Measurements from ENCODE around the gene GALNS.
"Not testable (repeated sequence)": the region's sequence is repeated elsewhere in the genome, so short reads cannot be mapped to it uniquely, and the experiment has no call there.

Gene GALNS

GRCh38 chr16:88792078-88792550 lies 64.6 kb downstream of the GALNS start:
- Histone ChIP-seq H3K27ac (ENCODE audit: insufficient read depth, low read depth, low read length, poor library complexity, severe bottlenecking) (no peak overlapping the region), H3K27me3 (ENCODE audit: control insufficient read depth, insufficient read depth, low read length, poor library complexity, severe bottlenecking) (peaks cover 4% of the 10 kb centered on the region), H3K9me3 (ENCODE audit: control insufficient read depth, low read length) (no peaks in the 10 kb centered on the region), H3K4me1 (ENCODE audit: control insufficient read depth, insufficient read depth, low read length) (peaks cover 19% of the 10 kb centered on the region), H3K4me3 (ENCODE audit: insufficient read depth, low read depth, low read length) (no peak overlapping the region), H3K36me3 (ENCODE audit: control insufficient read depth, insufficient read depth, low read length) (no peaks in the 10 kb centered on the region)
- 80 to 85% methylated on average over 13 of the region's 13 CpGs for WGBS, 2 experiments

- peaks cover 10% of the 10 kb centered on the region for H3K27me3 ChIP-seq (ENCODE audit: control insufficient read depth, insufficient read depth, low read length, poor library complexity, severe bottlenecking)
- WGBS, 2 experiments = 45 to 47% methylated on average over 22 to 23 of the region's 24 CpGs
- H3K9me3 ChIP-seq (ENCODE audit: control insufficient read depth, low read length) = no peaks in the 10 kb centered on the region
- H3K27ac ChIP-seq (ENCODE audit: insufficient read depth, low read depth, low read length, poor library complexity, severe bottlenecking) = no peak overlapping the region
- H3K36me3 ChIP-seq (ENCODE audit: control insufficient read depth, insufficient read depth, low read length) = no peaks in the 10 kb centered on the region
- H3K4me3 ChIP-seq (ENCODE audit: insufficient read depth, low read depth, low read length) = no peak overlapping the region
- peaks cover 19% of the 10 kb centered on the region for H3K4me1 ChIP-seq (ENCODE audit: control insufficient read depth, insufficient read depth, low read length)
These were observed 66.2 kb downstream of the GALNS start for GRCh38 chr16:88790312-88791211.

- Histone ChIP-seq H3K36me3 (ENCODE audit: control insufficient read depth, insufficient read depth, low read length) (no peaks in the 10 kb centered on the region), H3K27ac (ENCODE audit: insufficient read depth, low read depth, low read length, poor library complexity, severe bottlenecking) (no peak overlapping the region)
- WGBS, 2 experiments = 82% methylated on average over 7 of the region's 7 CpGs
These were observed 67.2 kb downstream of the GALNS start for GRCh38 chr16:88789594-88789993.

GRCh38 chr16:88788749-88789148 lies 68.0 kb downstream of the GALNS start:
- H3K27me3 ChIP-seq (ENCODE audit: control insufficient read depth, insufficient read depth, low read length, poor library complexity, severe bottlenecking) = peaks cover 29% of the 10 kb centered on the region
- H3K4me3 ChIP-seq (ENCODE audit: insufficient read depth, low read depth, low read length); H3K27ac ChIP-seq (ENCODE audit: insufficient read depth, low read depth, low read length, poor library complexity, severe bottlenecking); H3K9me3 ChIP-seq (ENCODE audit: control insufficient read depth, low read length); H3K36me3 ChIP-seq (ENCODE audit: control insufficient read depth, insufficient read depth, low read length): not testable (repeated sequence)
- peaks cover 23% of the 10 kb centered on the region for H3K4me1 ChIP-seq (ENCODE audit: control insufficient read depth, insufficient read depth, low read length)
- 89 to 96% methylated on average over 8 of the region's 8 CpGs for WGBS, 2 experiments

More at GRCh38 chr16:88789594-88789993, 67.2 kb downstream of the GALNS start:
- Histone ChIP-seq H3K27me3 (ENCODE audit: control insufficient read depth, insufficient read depth, low read length, poor library complexity, severe bottlenecking) (peaks cover 20% of the 10 kb centered on the region), H3K9me3 (ENCODE audit: control insufficient read depth, low read length) (no peaks in the 10 kb centered on the region), H3K4me1 (ENCODE audit: control insufficient read depth, insufficient read depth, low read length) (peaks cover 19% of the 10 kb centered on the region), H3K4me3 (ENCODE audit: insufficient read depth, low read depth, low read length) (no peak overlapping the region)

GRCh38 chr16:88787579-88788314 lies 69.0 kb downstream of the GALNS start:
- 92 to 93% methylated on average over 11 of the region's 11 CpGs for WGBS, 2 experiments
- H3K27me3 ChIP-seq (ENCODE audit: control insufficient read depth, insufficient read depth, low read length, poor library complexity, severe bottlenecking) = peaks cover 38% of the 10 kb centered on the region
- peaks cover 22% of the 10 kb centered on the region for H3K4me1 ChIP-seq (ENCODE audit: control insufficient read depth, insufficient read depth, low read length)
- no peaks in the 10 kb centered on the region for H3K36me3 ChIP-seq (ENCODE audit: control insufficient read depth, insufficient read depth, low read length)
- no peak overlapping the region for H3K4me3 ChIP-seq (ENCODE audit: insufficient read depth, low read depth, low read length)
- H3K9me3 ChIP-seq (ENCODE audit: control insufficient read depth, low read length) = no peaks in the 10 kb centered on the region
- no peak overlapping the region for H3K27ac ChIP-seq (ENCODE audit: insufficient read depth, low read depth, low read length, poor library complexity, severe bottlenecking)

- no peaks in the 10 kb centered on the region for H3K9me3 ChIP-seq (ENCODE audit: control insufficient read depth, low read length)
- H3K4me3 ChIP-seq (ENCODE audit: insufficient read depth, low read depth, low read length) = peak within 1 kb of the TSS; percentile 32
- peaks cover 5% of the 10 kb centered on the region for H3K4me1 ChIP-seq (ENCODE audit: control insufficient read depth, insufficient read depth, low read length)
- H3K27ac ChIP-seq (ENCODE audit: insufficient read depth, low read depth, low read length, poor library complexity, severe bottlenecking) = no peak within 1 kb of the TSS
- no peaks in the 10 kb centered on the region for H3K36me3 ChIP-seq (ENCODE audit: control insufficient read depth, insufficient read depth, low read length)
- peaks cover 43% of the 10 kb centered on the region for H3K27me3 ChIP-seq (ENCODE audit: control insufficient read depth, insufficient read depth, low read length, poor library complexity, severe bottlenecking)
- WGBS, 2 experiments = 8 to 9% methylated on average over 110 of the region's 110 CpGs
These were observed 71.4 kb downstream of the GALNS start, which contains the start of gene PIEZO1 for GRCh38 chr16:88785106-88785924. Gene PIEZO1 (minus strand): TSS chr16:88785220. CDS start chr16:88784964, 256 bp downstream.

- WGBS, 2 experiments = 1% methylated on average over 32 of the region's 32 CpGs
- Histone ChIP-seq H3K4me1 (ENCODE audit: control insufficient read depth, insufficient read depth, low read length) (peaks cover 4% of the 10 kb centered on the region), H3K27ac (ENCODE audit: insufficient read depth, low read depth, low read length, poor library complexity, severe bottlenecking) (no peak overlapping the region), H3K36me3 (ENCODE audit: control insufficient read depth, insufficient read depth, low read length) (no peaks in the 10 kb centered on the region), H3K4me3 (ENCODE audit: insufficient read depth, low read depth, low read length) (peak overlapping the region; percentile 32), H3K27me3 (ENCODE audit: control insufficient read depth, insufficient read depth, low read length, poor library complexity, severe bottlenecking) (peaks cover 43% of the 10 kb centered on the region), H3K9me3 (ENCODE audit: control insufficient read depth, low read length) (no peaks in the 10 kb centered on the region)
These were observed 72.0 kb downstream of the GALNS start for GRCh38 chr16:88784856-88785105.

- H3K9me3 ChIP-seq (ENCODE audit: control insufficient read depth, low read length) = no peaks in the 10 kb centered on the region
- H3K4me1 ChIP-seq (ENCODE audit: control insufficient read depth, insufficient read depth, low read length) = peaks cover 4% of the 10 kb centered on the region
- WGBS, 2 experiments = 8% methylated on average over 74 of the region's 74 CpGs
- H3K27me3 ChIP-seq (ENCODE audit: control insufficient read depth, insufficient read depth, low read length, poor library complexity, severe bottlenecking) = peaks cover 43% of the 10 kb centered on the region
- no peak overlapping the region for H3K27ac ChIP-seq (ENCODE audit: insufficient read depth, low read depth, low read length, poor library complexity, severe bottlenecking)
- no peaks in the 10 kb centered on the region for H3K36me3 ChIP-seq (ENCODE audit: control insufficient read depth, insufficient read depth, low read length)
- H3K4me3 ChIP-seq (ENCODE audit: insufficient read depth, low read depth, low read length) = peak overlapping the region; percentile 32
These were observed 72.5 kb downstream of the GALNS start for GRCh38 chr16:88784074-88784855.

GRCh38 chr16:88783391-88784073 lies 73.2 kb downstream of the GALNS start:
- Histone ChIP-seq H3K4me3 (ENCODE audit: insufficient read depth, low read depth, low read length) (no peak overlapping the region), H3K27me3 (ENCODE audit: control insufficient read depth, insufficient read depth, low read length, poor library complexity, severe bottlenecking) (peaks cover 43% of the 10 kb centered on the region), H3K36me3 (ENCODE audit: control insufficient read depth, insufficient read depth, low read length) (no peaks in the 10 kb centered on the region), H3K9me3 (ENCODE audit: control insufficient read depth, low read length) (no peaks in the 10 kb centered on the region), H3K27ac (ENCODE audit: insufficient read depth, low read depth, low read length, poor library complexity, severe bottlenecking) (no peak overlapping the region), H3K4me1 (ENCODE audit: control insufficient read depth, insufficient read depth, low read length) (peaks cover 6% of the 10 kb centered on the region)
- 78 to 81% methylated on average over 27 of the region's 27 CpGs for WGBS, 2 experiments

Measured in ectodermal cell (in vitro differentiated cells).